Lower leg skin (tissue), 3 donors: ENCODE data around the gene POLA1.

Experiments used
- POLR2A ChIP-seq, 2 donors: fragments of 450-650 bp; IDR thresholded peaks; one replicate each; pipeline ENCODE4 v1.6.1; 2016 to 2017; ENCODE audit warnings: antibody characterized with exemption in 2 of 2, mild to moderate bottlenecking in 1 of 2, moderate library complexity in 1 of 2
- TF ChIP-seq, protein P1 (sequence below), 3 donors: fragments of 450-650 bp; IDR thresholded peaks; one replicate each; pipeline ENCODE4 v1.5.1; 2016; ENCODE audit warnings: antibody characterized with exemption in 3 of 3, mild to moderate bottlenecking in 3 of 3, moderate library complexity in 2 of 3

DNA sequence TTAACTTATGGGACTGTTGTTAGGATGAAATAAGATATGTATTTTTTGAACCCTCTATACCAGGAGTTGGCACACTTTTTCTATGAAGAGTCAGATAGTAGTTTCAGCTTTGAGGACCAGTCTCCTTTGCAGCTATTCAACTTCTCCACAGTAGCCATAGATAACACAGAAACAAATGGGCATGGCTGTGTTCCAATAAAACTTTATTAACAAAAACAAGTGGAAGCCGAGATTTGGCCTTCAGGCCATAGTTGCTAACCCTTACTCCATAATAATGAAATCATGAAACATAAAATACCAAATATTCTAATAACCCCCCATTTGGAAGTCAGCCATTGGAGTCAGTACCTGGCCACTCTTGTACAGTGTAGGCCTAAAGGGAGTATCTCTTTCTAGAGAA lies 291.4 kb downstream of the POLA1 start:
- TF ChIP-seq, protein P1, sequence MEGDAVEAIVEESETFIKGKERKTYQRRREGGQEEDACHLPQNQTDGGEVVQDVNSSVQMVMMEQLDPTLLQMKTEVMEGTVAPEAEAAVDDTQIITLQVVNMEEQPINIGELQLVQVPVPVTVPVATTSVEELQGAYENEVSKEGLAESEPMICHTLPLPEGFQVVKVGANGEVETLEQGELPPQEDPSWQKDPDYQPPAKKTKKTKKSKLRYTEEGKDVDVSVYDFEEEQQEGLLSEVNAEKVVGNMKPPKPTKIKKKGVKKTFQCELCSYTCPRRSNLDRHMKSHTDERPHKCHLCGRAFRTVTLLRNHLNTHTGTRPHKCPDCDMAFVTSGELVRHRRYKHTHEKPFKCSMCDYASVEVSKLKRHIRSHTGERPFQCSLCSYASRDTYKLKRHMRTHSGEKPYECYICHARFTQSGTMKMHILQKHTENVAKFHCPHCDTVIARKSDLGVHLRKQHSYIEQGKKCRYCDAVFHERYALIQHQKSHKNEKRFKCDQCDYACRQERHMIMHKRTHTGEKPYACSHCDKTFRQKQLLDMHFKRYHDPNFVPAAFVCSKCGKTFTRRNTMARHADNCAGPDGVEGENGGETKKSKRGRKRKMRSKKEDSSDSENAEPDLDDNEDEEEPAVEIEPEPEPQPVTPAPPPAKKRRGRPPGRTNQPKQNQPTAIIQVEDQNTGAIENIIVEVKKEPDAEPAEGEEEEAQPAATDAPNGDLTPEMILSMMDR (IDR thresholded peaks at IDR 0.05): no peak
- TF ChIP-seq POLR2A (IDR thresholded peaks at IDR 0.05): no peak
